Measurements from ENCODE around the gene CCND1.

CCND1 gene

DNA sequence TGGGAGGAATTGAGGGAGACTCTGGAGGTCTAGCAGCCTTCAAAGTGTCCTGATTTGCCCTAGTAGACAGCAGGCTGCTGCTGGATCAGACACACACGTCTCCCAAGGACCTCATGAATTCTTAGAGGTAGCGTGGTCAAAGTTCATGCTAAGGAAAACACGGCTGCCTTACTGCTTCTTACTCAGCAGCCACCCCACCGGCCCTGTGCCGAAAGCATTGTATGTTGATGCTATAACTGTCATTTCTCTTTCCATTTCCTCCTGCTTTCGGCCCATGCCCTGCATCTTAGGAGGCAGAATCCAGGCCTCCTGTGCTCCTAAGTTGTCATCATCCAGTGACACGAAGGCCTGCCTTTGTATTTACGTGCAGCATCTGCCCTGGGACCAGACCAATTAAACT lies 10.5 kb upstream of the CCND1 start:
- CTCF ChIA-PET, result no interaction called here
- DNase-seq, result no peak
- 95% methylated on average over 8 of the region's 8 CpGs for WGBS (ENCODE audit: insufficient coverage)

DNA sequence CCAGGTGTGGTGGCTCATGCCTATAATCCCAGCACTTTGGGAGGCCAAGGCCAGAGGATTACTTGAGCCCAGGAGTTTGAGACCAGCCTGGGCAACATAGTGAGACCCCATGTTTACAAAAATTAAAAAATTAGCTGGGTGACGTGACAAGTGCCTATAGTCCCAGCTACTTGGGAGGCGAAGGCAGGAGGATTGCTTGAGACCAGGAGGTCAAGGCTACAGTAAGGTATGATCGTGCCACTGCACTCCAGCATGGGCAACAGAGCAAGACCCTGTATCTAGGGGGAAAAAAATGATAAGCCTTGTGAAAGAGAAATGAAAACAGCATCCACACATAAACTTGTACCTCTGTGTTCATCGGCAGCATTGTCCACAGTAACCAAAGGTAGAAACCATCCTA lies 8.1 kb upstream of the CCND1 start:
- CTCF ChIA-PET, result no interaction called here
- H3K27ac ChIP-seq (ENCODE audit: insufficient read depth in 1 of 2, low read depth in 1 of 2, low read length in 2 of 2, poor library complexity in 1 of 2, severe bottlenecking in 2 of 2), result no peak overlapping the region
- no peaks in the 10 kb centered on the region for H3K36me3 ChIP-seq (ENCODE audit: control insufficient read depth in 4 of 4, insufficient read depth in 4 of 4, low read length in 3 of 4)
- POLR2A ChIA-PET, result no interaction called here
- peaks cover 0 to 36% (median 28%) of the 10 kb centered on the region in 5 experiments for H3K27me3 ChIP-seq (replicated peaks in 2 of 5; ENCODE audit: control insufficient read depth in 4 of 5, insufficient read depth in 5 of 5, low read length in 4 of 5)
- H3K4me1 ChIP-seq (ENCODE audit: control extremely low read depth in 1 of 4, control insufficient read depth in 4 of 4, insufficient read depth in 4 of 4, low read length in 3 of 4), result peaks cover 4 to 18% (median 17%) of the 10 kb centered on the region in 4 experiments
- no peak overlapping the region for H3K4me3 ChIP-seq (ENCODE audit: control insufficient read depth in 1 of 7, extremely low read depth in 1 of 7, insufficient read depth in 4 of 7, low read depth in 2 of 7, low read length in 6 of 7)
- 100% methylated on average over 3 of the region's 4 CpGs for WGBS (ENCODE audit: insufficient coverage)
- DNase-seq, result no peak
- peaks cover 0 to 12% (median 10%) of the 10 kb centered on the region in 5 experiments for H3K9me3 ChIP-seq (ENCODE audit: control extremely low read depth in 1 of 5, control insufficient read depth in 4 of 5, insufficient read depth in 2 of 5, low read depth in 1 of 5, low read length in 4 of 5)

More for the DNA sequence above, 10.5 kb upstream of the CCND1 start:
- Histone ChIP-seq H3K9me3 (ENCODE audit: control extremely low read depth in 1 of 5, control insufficient read depth in 4 of 5, insufficient read depth in 2 of 5, low read depth in 1 of 5, low read length in 4 of 5) (peaks cover 0 to 12% (median 10%) of the 10 kb centered on the region in 5 experiments), H3K27me3 (replicated peaks in 2 of 5; ENCODE audit: control insufficient read depth in 4 of 5, insufficient read depth in 5 of 5, low read length in 4 of 5) (peaks cover 0 to 11% (median 7%) of the 10 kb centered on the region in 5 experiments), H3K4me3 (ENCODE audit: control insufficient read depth in 1 of 7, extremely low read depth in 1 of 7, insufficient read depth in 4 of 7, low read depth in 2 of 7, low read length in 6 of 7) (no peak overlapping the region), H3K27ac (ENCODE audit: insufficient read depth in 1 of 2, low read depth in 1 of 2, low read length in 2 of 2, poor library complexity in 1 of 2, severe bottlenecking in 2 of 2) (no peak overlapping the region), H3K36me3 (ENCODE audit: control insufficient read depth in 4 of 4, insufficient read depth in 4 of 4, low read length in 3 of 4) (no peaks in the 10 kb centered on the region), H3K4me1 (ENCODE audit: control extremely low read depth in 1 of 4, control insufficient read depth in 4 of 4, insufficient read depth in 4 of 4, low read length in 3 of 4) (peaks cover 0 to under 1% (median under 1%) of the 10 kb centered on the region in 4 experiments)
- POLR2A ChIA-PET, result no interaction called here

DNA sequence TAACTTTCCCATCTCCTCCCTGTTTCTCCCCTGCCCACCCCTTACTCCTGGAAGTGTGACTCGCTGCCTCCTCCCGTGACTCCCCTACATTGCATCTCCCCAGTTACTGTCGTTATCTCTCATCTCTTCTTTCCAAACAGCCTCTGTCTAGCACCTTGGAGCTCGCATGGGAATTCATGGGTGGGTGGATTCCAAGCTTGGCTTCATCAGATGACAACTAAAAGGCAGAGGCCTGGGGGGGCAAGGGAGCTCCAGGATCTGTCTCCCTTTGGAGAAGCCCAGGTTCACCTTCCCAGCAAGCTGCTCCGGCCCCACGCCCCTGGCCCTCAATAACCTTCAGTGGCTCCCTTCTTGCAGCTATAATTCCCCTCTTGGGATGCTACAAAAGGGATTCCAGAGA lies 6.9 kb upstream of the CCND1 start:
- 100% methylated on average over 4 of the region's 6 CpGs for WGBS (ENCODE audit: insufficient coverage)
- Histone ChIP-seq H3K4me3 (ENCODE audit: control insufficient read depth in 1 of 7, extremely low read depth in 1 of 7, insufficient read depth in 4 of 7, low read depth in 2 of 7, low read length in 6 of 7) (no peak overlapping the region), H3K27ac (ENCODE audit: insufficient read depth in 1 of 2, low read depth in 1 of 2, low read length in 2 of 2, poor library complexity in 1 of 2, severe bottlenecking in 2 of 2) (no peak overlapping the region), H3K36me3 (ENCODE audit: control insufficient read depth in 4 of 4, insufficient read depth in 4 of 4, low read length in 3 of 4) (no peaks in the 10 kb centered on the region), H3K4me1 (ENCODE audit: control extremely low read depth in 1 of 4, control insufficient read depth in 4 of 4, insufficient read depth in 4 of 4, low read length in 3 of 4) (peaks cover 7 to 29% (median 28%) of the 10 kb centered on the region in 4 experiments), H3K27me3 (replicated peaks in 2 of 5; ENCODE audit: control insufficient read depth in 4 of 5, insufficient read depth in 5 of 5, low read length in 4 of 5) (peaks cover 0 to 48% (median 34%) of the 10 kb centered on the region in 5 experiments), H3K9me3 (ENCODE audit: control extremely low read depth in 1 of 5, control insufficient read depth in 4 of 5, insufficient read depth in 2 of 5, low read depth in 1 of 5, low read length in 4 of 5) (peaks cover 0 to 11% (median 7%) of the 10 kb centered on the region in 5 experiments)
- POLR2A ChIA-PET, result no interaction called here
- DNase-seq, result no peak
- CTCF ChIA-PET, result interaction anchor here (1.2 to 1.4 kb wide), 2 partner anchors 10 to 16 kb away, joined by 3 to 4 read pairs; no protein-coding TSS in a partner anchor

DNA sequence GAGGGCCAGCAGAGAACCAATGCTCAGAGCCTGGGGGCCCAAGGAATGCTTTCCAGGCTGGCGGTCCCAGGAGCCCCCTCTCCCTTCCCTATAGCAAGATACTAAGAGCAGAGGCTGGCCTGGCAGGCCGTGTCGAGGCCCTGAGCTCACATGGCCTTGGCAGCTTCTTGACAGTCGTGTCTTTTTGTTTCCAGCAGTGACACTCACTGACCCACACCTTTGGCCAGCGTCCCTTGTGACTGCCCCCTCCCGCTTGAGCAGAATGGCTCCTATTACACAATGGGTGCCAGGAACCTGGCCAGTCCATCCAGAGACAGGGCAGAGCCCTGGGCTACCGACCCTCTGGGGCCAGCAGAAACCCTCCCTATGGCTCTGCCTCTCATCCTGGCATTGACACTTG lies 6.4 kb upstream of the CCND1 start:
- no peak overlapping the region for H3K27ac ChIP-seq (ENCODE audit: insufficient read depth in 1 of 2, low read depth in 1 of 2, low read length in 2 of 2, poor library complexity in 1 of 2, severe bottlenecking in 2 of 2)
- 97% methylated on average over 6 of the region's 7 CpGs for WGBS (ENCODE audit: insufficient coverage)
- peaks cover 0 to 6% (median 5%) of the 10 kb centered on the region in 5 experiments for H3K9me3 ChIP-seq (ENCODE audit: control extremely low read depth in 1 of 5, control insufficient read depth in 4 of 5, insufficient read depth in 2 of 5, low read depth in 1 of 5, low read length in 4 of 5)
- H3K27me3 ChIP-seq (replicated peaks in 2 of 5; ENCODE audit: control insufficient read depth in 4 of 5, insufficient read depth in 5 of 5, low read length in 4 of 5), result peaks cover under 1 to 53% (median 36%) of the 10 kb centered on the region in 5 experiments
- no peak overlapping the region for H3K4me3 ChIP-seq (ENCODE audit: control insufficient read depth in 1 of 7, extremely low read depth in 1 of 7, insufficient read depth in 4 of 7, low read depth in 2 of 7, low read length in 6 of 7)
- no peak for DNase-seq
- H3K36me3 ChIP-seq (ENCODE audit: control insufficient read depth in 4 of 4, insufficient read depth in 4 of 4, low read length in 3 of 4), result no peaks in the 10 kb centered on the region
- POLR2A ChIA-PET, result no interaction called here
- peaks cover 7 to 33% (median 30%) of the 10 kb centered on the region in 4 experiments for H3K4me1 ChIP-seq (ENCODE audit: control extremely low read depth in 1 of 4, control insufficient read depth in 4 of 4, insufficient read depth in 4 of 4, low read length in 3 of 4)
- CTCF ChIA-PET, result interaction anchor here (0.7 to 1.4 kb wide), 3 partner anchors 10 to 17 kb away, joined by 3 to 4 read pairs (median 3); no protein-coding TSS in a partner anchor

DNA sequence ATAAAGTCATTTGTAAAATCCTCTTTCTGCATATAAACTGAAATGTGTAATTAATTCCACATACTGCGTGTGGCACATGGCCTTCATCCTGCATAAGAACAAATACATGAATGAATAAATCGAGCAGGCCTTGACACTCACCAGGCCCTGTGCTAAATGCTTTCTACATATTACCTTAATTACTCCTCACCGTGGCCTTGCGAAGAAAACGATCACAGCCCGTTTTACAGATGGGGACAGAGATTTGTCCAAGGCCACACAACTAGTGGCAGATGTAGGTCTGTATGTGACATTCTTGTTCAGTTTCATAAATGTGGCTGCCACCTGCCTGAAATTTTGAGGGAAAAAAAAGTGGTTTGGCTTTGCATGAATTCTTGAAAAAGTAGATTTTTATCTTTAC lies 5.8 kb upstream of the CCND1 start:
- H3K36me3 ChIP-seq (ENCODE audit: control insufficient read depth in 4 of 4, insufficient read depth in 4 of 4, low read length in 3 of 4), result no peaks in the 10 kb centered on the region
- peaks cover 7 to 37% (median 31%) of the 10 kb centered on the region in 4 experiments for H3K4me1 ChIP-seq (ENCODE audit: control extremely low read depth in 1 of 4, control insufficient read depth in 4 of 4, insufficient read depth in 4 of 4, low read length in 3 of 4)
- ChIA-PET POLR2A (no interaction called here), CTCF (interaction anchor here (0.7 to 1.4 kb wide), 2 partner anchors 9 to 11 kb away, joined by 3 read pairs; no protein-coding TSS in a partner anchor)
- no peak overlapping the region for H3K4me3 ChIP-seq (ENCODE audit: control insufficient read depth in 1 of 7, extremely low read depth in 1 of 7, insufficient read depth in 4 of 7, low read depth in 2 of 7, low read length in 6 of 7)
- H3K9me3 ChIP-seq (ENCODE audit: control extremely low read depth in 1 of 5, control insufficient read depth in 4 of 5, insufficient read depth in 2 of 5, low read depth in 1 of 5, low read length in 4 of 5), result peaks cover 0 to under 1% (median 0%) of the 10 kb centered on the region in 5 experiments
- no peak for DNase-seq
- no peak overlapping the region for H3K27ac ChIP-seq (ENCODE audit: insufficient read depth in 1 of 2, low read depth in 1 of 2, low read length in 2 of 2, poor library complexity in 1 of 2, severe bottlenecking in 2 of 2)
- peaks cover 3 to 59% (median 41%) of the 10 kb centered on the region in 5 experiments for H3K27me3 ChIP-seq (replicated peaks in 2 of 5; ENCODE audit: control insufficient read depth in 4 of 5, insufficient read depth in 5 of 5, low read length in 4 of 5)
- WGBS (ENCODE audit: insufficient coverage), result no CpG with 5 or more reads among the region's 6 CpGs

DNA sequence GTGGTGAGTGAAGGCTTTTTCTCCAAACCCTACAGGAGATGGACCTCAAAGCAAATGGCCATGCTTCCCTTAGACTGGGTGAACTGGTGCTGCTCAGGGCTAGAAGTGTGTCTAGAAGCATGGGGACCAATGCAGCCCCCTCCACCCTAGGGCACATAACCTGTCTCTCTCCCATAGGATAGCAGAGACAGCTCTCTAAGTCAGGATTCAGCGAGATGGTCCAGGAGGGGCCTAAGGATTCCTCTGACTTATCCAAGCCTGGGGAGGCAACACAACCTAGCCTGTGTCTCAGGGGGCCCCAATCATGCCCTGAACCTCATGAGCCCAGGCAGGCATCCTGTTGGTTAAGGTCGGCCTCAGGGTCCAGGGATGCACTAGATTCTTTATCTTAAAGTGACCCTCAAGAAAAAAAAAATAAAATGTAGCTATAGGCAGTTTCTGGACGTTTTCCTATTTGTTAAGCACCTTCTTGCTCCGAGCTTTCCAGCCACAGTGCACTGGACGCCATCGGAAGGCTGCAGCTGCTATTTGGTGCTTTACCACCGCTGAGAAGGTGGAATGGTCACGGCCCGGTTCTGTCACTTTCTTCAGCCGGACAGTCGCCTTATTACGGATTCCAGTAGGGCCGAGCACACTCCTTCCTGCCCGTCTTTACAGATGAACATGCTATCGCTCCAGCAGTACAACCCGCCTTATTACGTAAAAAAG lies 5.0 kb upstream of the CCND1 start:
- H3K4me3 ChIP-seq (ENCODE audit: control insufficient read depth in 1 of 7, extremely low read depth in 1 of 7, insufficient read depth in 4 of 7, low read depth in 2 of 7, low read length in 6 of 7), result no peak overlapping the region
- peaks cover 3 to 66% (median 41%) of the 10 kb centered on the region in 5 experiments for H3K27me3 ChIP-seq (replicated peaks in 2 of 5; ENCODE audit: control insufficient read depth in 4 of 5, insufficient read depth in 5 of 5, low read length in 4 of 5)
- no peak overlapping the region for H3K27ac ChIP-seq (ENCODE audit: insufficient read depth in 1 of 2, low read depth in 1 of 2, low read length in 2 of 2, poor library complexity in 1 of 2, severe bottlenecking in 2 of 2)
- POLR2A ChIA-PET, result no interaction called here
- CTCF ChIA-PET, result no interaction called here
- no peaks in the 10 kb centered on the region for H3K9me3 ChIP-seq (ENCODE audit: control extremely low read depth in 1 of 5, control insufficient read depth in 4 of 5, insufficient read depth in 2 of 5, low read depth in 1 of 5, low read length in 4 of 5)
- no peaks in the 10 kb centered on the region for H3K36me3 ChIP-seq (ENCODE audit: control insufficient read depth in 4 of 4, insufficient read depth in 4 of 4, low read length in 3 of 4)
- WGBS (ENCODE audit: insufficient coverage), result 74% methylated on average over 16 of the region's 17 CpGs
- H3K4me1 ChIP-seq (ENCODE audit: control extremely low read depth in 1 of 4, control insufficient read depth in 4 of 4, insufficient read depth in 4 of 4, low read length in 3 of 4), result peaks cover 7 to 43% (median 37%) of the 10 kb centered on the region in 4 experiments
- DNase-seq, result no peak

DNA sequence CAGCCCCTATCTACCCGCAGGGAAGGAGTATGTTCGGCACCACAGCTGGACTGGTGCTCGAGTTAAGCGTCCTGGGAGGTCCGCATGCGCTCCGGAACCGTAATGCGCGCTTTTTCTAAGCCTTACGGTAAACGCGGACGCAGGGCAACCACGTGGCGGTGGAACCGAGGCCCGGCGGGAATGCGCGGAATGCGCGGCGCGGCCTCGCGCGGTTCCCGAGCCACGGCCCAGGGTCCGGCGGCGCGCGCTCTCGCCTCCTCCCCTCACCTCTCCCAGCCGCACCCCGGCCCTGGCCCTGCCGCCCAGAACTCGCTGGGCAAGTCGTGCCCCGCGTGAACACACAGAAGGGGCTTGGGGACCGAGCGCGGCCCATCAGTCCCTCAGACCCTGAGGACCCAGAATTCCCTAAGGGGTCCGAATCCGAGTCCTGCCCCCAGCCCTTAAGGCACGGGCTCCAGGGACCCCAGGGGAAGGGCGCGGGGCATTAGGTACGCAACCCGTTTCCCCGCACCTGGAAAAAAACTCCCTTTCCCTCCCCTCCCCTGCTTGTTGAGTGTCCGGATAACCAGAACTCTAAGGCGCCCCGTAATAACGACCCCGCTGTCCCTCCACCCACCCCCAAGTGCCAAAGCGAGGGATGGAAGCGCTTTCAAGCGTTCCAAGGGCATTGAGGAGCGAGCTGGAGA lies 4.3 kb upstream of the CCND1 start:
- Histone ChIP-seq H3K27ac (ENCODE audit: insufficient read depth in 1 of 2, low read depth in 1 of 2, low read length in 2 of 2, poor library complexity in 1 of 2, severe bottlenecking in 2 of 2) (no peak overlapping the region), H3K36me3 (ENCODE audit: control insufficient read depth in 4 of 4, insufficient read depth in 4 of 4, low read length in 3 of 4) (no peaks in the 10 kb centered on the region), H3K9me3 (ENCODE audit: control extremely low read depth in 1 of 5, control insufficient read depth in 4 of 5, insufficient read depth in 2 of 5, low read depth in 1 of 5, low read length in 4 of 5) (no peaks in the 10 kb centered on the region), H3K27me3 (replicated peaks in 2 of 5; ENCODE audit: control insufficient read depth in 4 of 5, insufficient read depth in 5 of 5, low read length in 4 of 5) (peaks cover 3 to 73% (median 40%) of the 10 kb centered on the region in 5 experiments), H3K4me3 (ENCODE audit: control insufficient read depth in 1 of 7, extremely low read depth in 1 of 7, insufficient read depth in 4 of 7, low read depth in 2 of 7, low read length in 6 of 7) (peak overlapping the region in 3 of 7 experiments; percentile 6 to 56 (median 33)), H3K4me1 (ENCODE audit: control extremely low read depth in 1 of 4, control insufficient read depth in 4 of 4, insufficient read depth in 4 of 4, low read length in 3 of 4) (peaks cover 7 to 49% (median 44%) of the 10 kb centered on the region in 4 experiments)
- POLR2A ChIA-PET, result no interaction called here
- peak in 1 of 3 donors; percentile 17 for DNase-seq
- 7% methylated on average over 50 of the region's 63 CpGs for WGBS (ENCODE audit: insufficient coverage)
- CTCF ChIA-PET, result no interaction called here

Data from common myeloid progenitor, CD34-positive (primary cell).